Cardiac muscle cell (in vitro differentiated cells and primary cell): ENCODE data around the gene FAM234B. TPM values are rescaled to one million over a fixed set of nuclear protein-coding genes. Genes with fewer than 3 reads are reported as not detected.
A peak's percentile ranks its signal among the peaks of the same experiment; 100 is the strongest.
"Not testable (repeated sequence)": the region's sequence is repeated elsewhere in the genome, so short reads cannot be mapped to it uniquely, and the experiment has no call there.

ENCODE experiments used
- DNase-seq, 2 donors: peaks; one replicate each; pipeline versions ENCODE4 v3.0.0 to v3.0.0-alpha.2; 2010 to 2017; ENCODE audit warnings: low read depth in 1 of 2, low spot score in 1 of 2
- H3K27ac ChIP-seq: fragments of 200-600 bp; sonication (generic); 2 replicates; pipeline ENCODE4 v1.5.1; 2016
- H3K27me3 ChIP-seq: fragments of 200-600 bp; sonication (generic); 2 replicates; pipeline ENCODE4 v1.6.0; 2016; ENCODE audit warnings: control low read depth
- H3K36me3 ChIP-seq: fragments of 200-600 bp; sonication (generic); 2 replicates; pipeline ENCODE4 v1.5.1; 2016; ENCODE audit warnings: control low read depth
- H3K4me1 ChIP-seq: fragments of 200-600 bp; sonication (generic); 2 replicates; pipeline ENCODE4 v1.8.1; 2017; ENCODE audit warnings: low read depth, mild to moderate bottlenecking, mixed run types
- H3K4me3 ChIP-seq: fragments of 200-600 bp; sonication (generic); 2 replicates; pipeline ENCODE4 v1.5.1; 2016; ENCODE audit warnings: mild to moderate bottlenecking
- H3K9me3 ChIP-seq: fragments of 200-600 bp; sonication (generic); 2 replicates; pipeline ENCODE4 v1.5.1; 2017; ENCODE audit warnings: low read depth, mild to moderate bottlenecking, control low read depth
- CTCF ChIP-seq: IDR thresholded peaks from 2 replicates; pipeline ENCODE4 v1.5.1; 2012; ENCODE audit warnings: low read depth, mild to moderate bottlenecking, low read length
- polyA plus RNA-seq: library from polyadenylated mRNA; unstranded; fragments of >200 nt; fragmentation: Nextera tagmentation; extraction: Ambion mirVana; gene quantifications from 2 replicates; pipeline ENCODE4 v1.2.1, GENCODE V29; 2016
- total RNA-seq: library from RNA; depleted of rRNA; stranded (reverse); fragments of >200 nt; gene quantifications from 2 replicates; pipeline ENCODE4 v1.2.3, GENCODE V29; 2016

FAM234B gene
- total and polyA plus RNA-seq, 2 experiments from 2014 or later: 5.0 to 6.9 TPM

GRCh38 chr12:13030541-13031291, 13.5 kb upstream of the FAM234B start:
- H3K27me3 ChIP-seq: no peaks in the 10 kb centered on the region
- H3K27ac ChIP-seq: no peak overlapping the region
- no peak for DNase-seq
- no peak overlapping the region for H3K4me3 ChIP-seq
- no peaks in the 10 kb centered on the region for H3K4me1 ChIP-seq
- TF ChIP-seq CTCF: no peak
- H3K9me3 ChIP-seq: no peaks in the 10 kb centered on the region
- H3K36me3 ChIP-seq: no peaks in the 10 kb centered on the region

- Histone ChIP-seq H3K27me3 (no peaks in the 10 kb centered on the region), H3K27ac (no peak overlapping the region), H3K36me3 (no peaks in the 10 kb centered on the region), H3K4me3 (no peak overlapping the region), H3K9me3 (no peaks in the 10 kb centered on the region), H3K4me1 (no peaks in the 10 kb centered on the region)
- no peak for TF ChIP-seq CTCF
- DNase-seq: no peak
Observed at GRCh38 chr12:13032164-13032563, 12.0 kb upstream of the FAM234B start.

- H3K36me3 ChIP-seq: no peaks in the 10 kb centered on the region
- H3K27me3 ChIP-seq: no peaks in the 10 kb centered on the region
- no peak overlapping the region for H3K27ac ChIP-seq
- DNase-seq: no peak
- H3K4me3 ChIP-seq: no peak overlapping the region
- no peak for TF ChIP-seq CTCF
- H3K9me3 ChIP-seq: no peaks in the 10 kb centered on the region
- no peaks in the 10 kb centered on the region for H3K4me1 ChIP-seq
Observed at GRCh38 chr12:13033476-13033875, 10.7 kb upstream of the FAM234B start.

- not testable (repeated sequence) for H3K36me3 ChIP-seq, H3K4me1 ChIP-seq, H3K27ac ChIP-seq, H3K4me3 ChIP-seq, DNase-seq, H3K27me3 ChIP-seq, H3K9me3 ChIP-seq
Observed at GRCh38 chr12:13035335-13035734, 8.8 kb upstream of the FAM234B start.

GRCh38 chr12:13036881-13037280, 7.3 kb upstream of the FAM234B start:
- Histone ChIP-seq H3K36me3 (no peaks in the 10 kb centered on the region), H3K27me3 (no peaks in the 10 kb centered on the region), H3K27ac (no peak overlapping the region), H3K4me1 (no peaks in the 10 kb centered on the region), H3K9me3 (no peaks in the 10 kb centered on the region), H3K4me3 (no peak overlapping the region)
- DNase-seq: no peak
- no peak for TF ChIP-seq CTCF

GRCh38 chr12:13038491-13039161, 5.6 kb upstream of the FAM234B start:
- no peaks in the 10 kb centered on the region for H3K27me3 ChIP-seq
- H3K27ac ChIP-seq: no peak overlapping the region
- no peak for TF ChIP-seq CTCF
- no peaks in the 10 kb centered on the region for H3K4me1 ChIP-seq
- H3K4me3 ChIP-seq: no peak overlapping the region
- peak in 1 of 2 donors; percentile 66 for DNase-seq
- H3K9me3 ChIP-seq: no peaks in the 10 kb centered on the region
- no peaks in the 10 kb centered on the region for H3K36me3 ChIP-seq
